ENCODE measurements around the gene RECQL.

RECQL gene

GRCh38 chr12:21541773-21542172 is 40.3 kb upstream of the RECQL start:
- H3F3A ChIP-seq (ENCODE audit: insufficient read depth, low read length) = no peaks in the 10 kb centered on the region
- H3K27me3 ChIP-seq (ENCODE audit: insufficient read depth, low read length) = no peaks in the 10 kb centered on the region
- H3K9ac ChIP-seq (ENCODE audit: low read length) = no peak overlapping the region
- no peaks in the 10 kb centered on the region for H3K36me3 ChIP-seq (ENCODE audit: insufficient read depth, low read length)
- H3K27ac ChIP-seq (ENCODE audit: low read depth, low read length, poor library complexity, severe bottlenecking) = no peak overlapping the region
- no peak overlapping the region for H3K4me2 ChIP-seq (ENCODE audit: low read length)
- no peak for TF ChIP-seq EZH2 (IDR thresholded peaks at IDR 0.05; ENCODE audit: borderline replicate concordance, low read length)
- no peak for TF ChIP-seq CTCF (IDR thresholded peaks at IDR 0.05; ENCODE audit: low read length)
- no peaks in the 10 kb centered on the region for H3K9me3 ChIP-seq (ENCODE audit: low read length)
- H3K9me2 ChIP-seq (ENCODE audit: low read depth, low read length) = no peaks in the 10 kb centered on the region
- H3K4me3 ChIP-seq (ENCODE audit: low read depth, low read length, poor library complexity, severe bottlenecking) = no peak overlapping the region
- no peaks in the 10 kb centered on the region for H3K4me1 ChIP-seq (ENCODE audit: insufficient read depth, low read length, severe bottlenecking)
- no peak overlapping the region for H2AFZ ChIP-seq (ENCODE audit: low read length)
- no peaks in the 10 kb centered on the region for H4K20me1 ChIP-seq (ENCODE audit: insufficient read depth, low read length)
- H3K79me2 ChIP-seq (ENCODE audit: insufficient read depth, low read length) = no peaks in the 10 kb centered on the region

- H3K27me3 ChIP-seq (ENCODE audit: insufficient read depth, low read length) = no peaks in the 10 kb centered on the region
- H3K4me3 ChIP-seq (ENCODE audit: low read depth, low read length, poor library complexity, severe bottlenecking) = no peak overlapping the region
- no peak overlapping the region for H3K4me2 ChIP-seq (ENCODE audit: low read length)
- H3K4me1 ChIP-seq (ENCODE audit: insufficient read depth, low read length, severe bottlenecking) = no peaks in the 10 kb centered on the region
- no peak overlapping the region for H2AFZ ChIP-seq (ENCODE audit: low read length)
- no peaks in the 10 kb centered on the region for H3F3A ChIP-seq (ENCODE audit: insufficient read depth, low read length)
- no peaks in the 10 kb centered on the region for H3K9me3 ChIP-seq (ENCODE audit: low read length)
- TF ChIP-seq CTCF (IDR thresholded peaks at IDR 0.05; ENCODE audit: low read length) (no peak), EZH2 (IDR thresholded peaks at IDR 0.05; ENCODE audit: borderline replicate concordance, low read length) (no peak)
- H3K27ac ChIP-seq (ENCODE audit: low read depth, low read length, poor library complexity, severe bottlenecking) = no peak overlapping the region
- no peaks in the 10 kb centered on the region for H3K9me2 ChIP-seq (ENCODE audit: low read depth, low read length)
- no peaks in the 10 kb centered on the region for H3K79me2 ChIP-seq (ENCODE audit: insufficient read depth, low read length)
- no peak overlapping the region for H3K9ac ChIP-seq (ENCODE audit: low read length)
- no peaks in the 10 kb centered on the region for H4K20me1 ChIP-seq (ENCODE audit: insufficient read depth, low read length)
- no peaks in the 10 kb centered on the region for H3K36me3 ChIP-seq (ENCODE audit: insufficient read depth, low read length)
Observed at GRCh38 chr12:21539797-21540196, 38.4 kb upstream of the RECQL start.

GRCh38 chr12:21538061-21538653 is 36.7 kb upstream of the RECQL start:
- no peak overlapping the region for H3K9ac ChIP-seq (ENCODE audit: low read length)
- no peaks in the 10 kb centered on the region for H3K79me2 ChIP-seq (ENCODE audit: insufficient read depth, low read length)
- H3K9me2 ChIP-seq (ENCODE audit: low read depth, low read length) = no peaks in the 10 kb centered on the region
- no peaks in the 10 kb centered on the region for H3K36me3 ChIP-seq (ENCODE audit: insufficient read depth, low read length)
- H2AFZ ChIP-seq (ENCODE audit: low read length) = no peak overlapping the region
- H3K9me3 ChIP-seq (ENCODE audit: low read length) = no peaks in the 10 kb centered on the region
- no peaks in the 10 kb centered on the region for H3F3A ChIP-seq (ENCODE audit: insufficient read depth, low read length)
- no peaks in the 10 kb centered on the region for H3K27me3 ChIP-seq (ENCODE audit: insufficient read depth, low read length)
- H3K4me2 ChIP-seq (ENCODE audit: low read length) = no peak overlapping the region
- H3K27ac ChIP-seq (ENCODE audit: low read depth, low read length, poor library complexity, severe bottlenecking) = no peak overlapping the region
- no peaks in the 10 kb centered on the region for H3K4me1 ChIP-seq (ENCODE audit: insufficient read depth, low read length, severe bottlenecking)
- TF ChIP-seq EZH2 (IDR thresholded peaks at IDR 0.05; ENCODE audit: borderline replicate concordance, low read length) (no peak), CTCF (IDR thresholded peaks at IDR 0.05; ENCODE audit: low read length) (no peak)
- no peak overlapping the region for H3K4me3 ChIP-seq (ENCODE audit: low read depth, low read length, poor library complexity, severe bottlenecking)
- no peaks in the 10 kb centered on the region for H4K20me1 ChIP-seq (ENCODE audit: insufficient read depth, low read length)
